ENCODE data around the gene RHEB.

Gene RHEB

GRCh38 chr7:151424799-151425198 is 94.9 kb downstream of the RHEB start:
- H3K4me3 ChIP-seq (replicated peaks; ENCODE audit: insufficient read depth, low read length): no peak overlapping the region
- TF ChIP-seq REST (IDR thresholded peaks at IDR 0.05; ENCODE audit: insufficient replicate concordance, low read depth): no peak
- TF ChIP-seq SPI1 (IDR thresholded peaks at IDR 0.05; ENCODE audit: borderline replicate concordance, low read depth): no peak
- TF ChIP-seq CTCF (IDR thresholded peaks at IDR 0.05; ENCODE audit: insufficient read depth, low read length): no peak
- H3K27ac ChIP-seq (replicated peaks): no peak overlapping the region
- DNase-seq (ENCODE audit: low read depth in 1 of 2, low spot score in 1 of 2): no peak
- no peaks in the 10 kb centered on the region for H3K27me3 ChIP-seq (ENCODE audit: insufficient read depth, poor library complexity, severe bottlenecking)

- DNase-seq (ENCODE audit: low read depth in 1 of 2, low spot score in 1 of 2): no peak
- TF ChIP-seq REST (IDR thresholded peaks at IDR 0.05; ENCODE audit: insufficient replicate concordance, low read depth): no peak
- TF ChIP-seq CTCF (IDR thresholded peaks at IDR 0.05; ENCODE audit: insufficient read depth, low read length): no peak
- no peak for TF ChIP-seq POLR2AphosphoS5 (IDR thresholded peaks at IDR 0.05; ENCODE audit: low read depth)
- TF ChIP-seq GABPA (IDR thresholded peaks at IDR 0.05; ENCODE audit: low read depth): no peak
- TF ChIP-seq SPI1 (IDR thresholded peaks at IDR 0.05; ENCODE audit: borderline replicate concordance, low read depth): no peak
- Histone ChIP-seq H3K4me3 (replicated peaks; ENCODE audit: insufficient read depth, low read length) (no peak overlapping the region), H3K27ac (replicated peaks) (no peak overlapping the region), H3K27me3 (ENCODE audit: insufficient read depth, poor library complexity, severe bottlenecking) (no peaks in the 10 kb centered on the region)
Observed at GRCh38 chr7:151423936-151424335, 95.8 kb downstream of the RHEB start.

- Histone ChIP-seq H3K27me3 (ENCODE audit: insufficient read depth, poor library complexity, severe bottlenecking) (no peaks in the 10 kb centered on the region), H3K27ac (replicated peaks) (no peak overlapping the region), H3K4me3 (replicated peaks; ENCODE audit: insufficient read depth, low read length) (no peak overlapping the region)
- TF ChIP-seq GABPA (IDR thresholded peaks at IDR 0.05; ENCODE audit: low read depth) (no peak), POLR2AphosphoS5 (IDR thresholded peaks at IDR 0.05; ENCODE audit: low read depth) (no peak)
- DNase-seq (ENCODE audit: low read depth in 1 of 2, low spot score in 1 of 2): no peak
Observed at GRCh38 chr7:151423226-151423625, 96.5 kb downstream of the RHEB start.

- H3K4me3 ChIP-seq (replicated peaks; ENCODE audit: insufficient read depth, low read length): no peak overlapping the region
- no peak overlapping the region for H3K27ac ChIP-seq (replicated peaks)
- TF ChIP-seq GABPA (IDR thresholded peaks at IDR 0.05; ENCODE audit: low read depth) (no peak), CTCF (IDR thresholded peaks at IDR 0.05; ENCODE audit: insufficient read depth, low read length) (no peak), POLR2AphosphoS5 (IDR thresholded peaks at IDR 0.05; ENCODE audit: low read depth) (no peak), REST (IDR thresholded peaks at IDR 0.05; ENCODE audit: insufficient replicate concordance, low read depth) (no peak), SPI1 (IDR thresholded peaks at IDR 0.05; ENCODE audit: borderline replicate concordance, low read depth) (no peak)
- H3K27me3 ChIP-seq (ENCODE audit: insufficient read depth, poor library complexity, severe bottlenecking): no peaks in the 10 kb centered on the region
- no peak for DNase-seq (ENCODE audit: low read depth in 1 of 2, low spot score in 1 of 2)
Observed at GRCh38 chr7:151422212-151422611, 97.5 kb downstream of the RHEB start.

All from HL-60 (cell line).